ENCODE measurements around the gene DDX24.
"Not testable (repeated sequence)": the region's sequence is repeated elsewhere in the genome, so short reads cannot be mapped to it uniquely, and the experiment has no call there.

DDX24 gene

DNA sequence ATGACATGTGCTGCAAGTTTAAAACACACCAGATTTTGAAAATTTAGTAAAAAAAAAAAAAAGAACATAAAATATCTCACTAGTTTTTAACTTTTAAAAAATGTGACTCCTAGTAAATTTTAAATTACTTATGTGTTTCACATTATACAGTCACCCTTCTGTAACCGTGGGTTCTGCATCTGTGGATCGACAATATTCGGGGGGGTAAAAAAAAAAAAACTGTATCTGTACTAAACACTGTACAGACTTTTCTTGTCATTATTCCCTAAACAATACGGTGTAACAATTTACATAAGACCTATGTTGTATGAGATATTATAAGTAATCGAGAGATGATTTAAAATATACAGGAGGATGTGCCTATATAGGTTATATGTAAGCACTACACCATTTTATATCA, 3.2 kb downstream of the DDX24 start:
- H3K9me3 ChIP-seq (ENCODE audit: control insufficient read depth, insufficient read depth, low read length) = peaks cover 14% of the 10 kb centered on the region
- no peak for TF ChIP-seq EZH2phosphoT487 (IDR thresholded peaks at IDR 0.05; ENCODE audit: borderline replicate concordance, low read length)
- TF ChIP-seq, protein P1, sequence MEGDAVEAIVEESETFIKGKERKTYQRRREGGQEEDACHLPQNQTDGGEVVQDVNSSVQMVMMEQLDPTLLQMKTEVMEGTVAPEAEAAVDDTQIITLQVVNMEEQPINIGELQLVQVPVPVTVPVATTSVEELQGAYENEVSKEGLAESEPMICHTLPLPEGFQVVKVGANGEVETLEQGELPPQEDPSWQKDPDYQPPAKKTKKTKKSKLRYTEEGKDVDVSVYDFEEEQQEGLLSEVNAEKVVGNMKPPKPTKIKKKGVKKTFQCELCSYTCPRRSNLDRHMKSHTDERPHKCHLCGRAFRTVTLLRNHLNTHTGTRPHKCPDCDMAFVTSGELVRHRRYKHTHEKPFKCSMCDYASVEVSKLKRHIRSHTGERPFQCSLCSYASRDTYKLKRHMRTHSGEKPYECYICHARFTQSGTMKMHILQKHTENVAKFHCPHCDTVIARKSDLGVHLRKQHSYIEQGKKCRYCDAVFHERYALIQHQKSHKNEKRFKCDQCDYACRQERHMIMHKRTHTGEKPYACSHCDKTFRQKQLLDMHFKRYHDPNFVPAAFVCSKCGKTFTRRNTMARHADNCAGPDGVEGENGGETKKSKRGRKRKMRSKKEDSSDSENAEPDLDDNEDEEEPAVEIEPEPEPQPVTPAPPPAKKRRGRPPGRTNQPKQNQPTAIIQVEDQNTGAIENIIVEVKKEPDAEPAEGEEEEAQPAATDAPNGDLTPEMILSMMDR (IDR thresholded peaks at IDR 0.05; ENCODE audit: low read depth, low read length, poor library complexity, severe bottlenecking) = no peak
- peaks cover 47% of the 10 kb centered on the region for H3K4me1 ChIP-seq (ENCODE audit: control insufficient read depth, low read length)
- peak overlapping the region; percentile 87 for H3K4me2 ChIP-seq (ENCODE audit: low read length)
- 0 out of 2 replicates have a peak, but pooled peaks cover 8% of the 10 kb centered on the region for H3F3A ChIP-seq (ENCODE audit: control insufficient read depth, insufficient read depth)
- H3K27ac ChIP-seq (ENCODE audit: low read depth, low read length) = no peak overlapping the region
- H3K36me3 ChIP-seq (ENCODE audit: control insufficient read depth, low read length) = peaks cover 62% of the 10 kb centered on the region
- H4K20me1 ChIP-seq (ENCODE audit: control insufficient read depth, insufficient read depth, low read depth, low read length) = peaks cover 9% of the 10 kb centered on the region; the same call in 1 of the 2 replicates
- no peaks in the 10 kb centered on the region for H3K27me3 ChIP-seq (ENCODE audit: control insufficient read depth, low read length)
- H3K4me3 ChIP-seq (ENCODE audit: low read length) = peak overlapping the region; percentile 97
- H3K9me2 ChIP-seq (replicated peaks; ENCODE audit: control insufficient read depth, low read length) = no peaks in the 10 kb centered on the region
- H3K79me2 ChIP-seq (ENCODE audit: control insufficient read depth, low read length) = peaks cover 99% of the 10 kb centered on the region

DNA sequence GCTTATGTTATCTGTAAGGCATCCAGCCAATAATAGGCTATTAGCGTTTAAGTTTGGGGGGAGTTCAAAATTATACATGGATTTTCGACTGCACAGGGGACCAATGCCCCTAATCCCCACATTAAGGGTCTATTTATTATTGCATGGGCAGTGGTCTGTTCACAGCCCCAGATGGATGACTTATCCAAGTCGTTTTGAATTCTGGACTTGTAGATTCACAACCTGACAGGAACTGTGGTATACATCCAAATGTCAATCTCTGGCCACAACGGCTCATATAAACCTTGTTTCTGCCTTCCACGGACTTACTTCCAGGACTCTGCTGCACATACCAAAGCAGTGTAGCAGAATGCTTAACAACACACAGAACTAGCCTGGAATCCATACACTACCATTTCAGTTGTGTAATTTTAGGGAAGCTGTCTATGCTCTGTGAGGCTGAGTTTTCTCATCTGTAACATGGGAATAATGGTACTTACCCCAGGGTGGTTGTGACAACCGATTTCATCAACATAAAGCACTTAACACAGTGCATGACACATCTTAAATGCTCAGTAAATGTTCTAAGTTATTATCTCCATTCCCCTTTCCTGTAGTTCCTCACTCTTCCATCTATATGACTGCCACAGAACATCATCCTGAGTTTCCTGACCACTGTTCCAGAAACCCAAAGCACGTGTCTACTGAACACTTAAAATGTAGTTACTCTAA, 3.7 kb downstream of the DDX24 start:
- Histone ChIP-seq H3K4me1 (ENCODE audit: control insufficient read depth, low read length) (peaks cover 43% of the 10 kb centered on the region), H3K9me2 (replicated peaks; ENCODE audit: control insufficient read depth, low read length) (no peaks in the 10 kb centered on the region), H3F3A (ENCODE audit: control insufficient read depth, insufficient read depth) (0 out of 2 replicates have a peak, but pooled peaks cover 8% of the 10 kb centered on the region), H3K4me3 (ENCODE audit: low read length) (peak overlapping the region; percentile 42), H3K4me2 (ENCODE audit: low read length) (peak overlapping the region; percentile 87), H3K27ac (ENCODE audit: low read depth, low read length) (no peak overlapping the region), H3K79me2 (ENCODE audit: control insufficient read depth, low read length) (peaks cover 100% of the 10 kb centered on the region), H3K27me3 (ENCODE audit: control insufficient read depth, low read length) (no peaks in the 10 kb centered on the region), H3K9me3 (ENCODE audit: control insufficient read depth, insufficient read depth, low read length) (peaks cover 18% of the 10 kb centered on the region), H3K36me3 (ENCODE audit: control insufficient read depth, low read length) (peaks cover 65% of the 10 kb centered on the region), H4K20me1 (ENCODE audit: control insufficient read depth, insufficient read depth, low read depth, low read length) (peaks cover 9% of the 10 kb centered on the region; the same call in 1 of the 2 replicates)
- TF ChIP-seq EZH2phosphoT487 (IDR thresholded peaks at IDR 0.05; ENCODE audit: borderline replicate concordance, low read length) = no peak
- TF ChIP-seq, protein P1 (IDR thresholded peaks at IDR 0.05; ENCODE audit: low read depth, low read length, poor library complexity, severe bottlenecking) = no peak

DNA sequence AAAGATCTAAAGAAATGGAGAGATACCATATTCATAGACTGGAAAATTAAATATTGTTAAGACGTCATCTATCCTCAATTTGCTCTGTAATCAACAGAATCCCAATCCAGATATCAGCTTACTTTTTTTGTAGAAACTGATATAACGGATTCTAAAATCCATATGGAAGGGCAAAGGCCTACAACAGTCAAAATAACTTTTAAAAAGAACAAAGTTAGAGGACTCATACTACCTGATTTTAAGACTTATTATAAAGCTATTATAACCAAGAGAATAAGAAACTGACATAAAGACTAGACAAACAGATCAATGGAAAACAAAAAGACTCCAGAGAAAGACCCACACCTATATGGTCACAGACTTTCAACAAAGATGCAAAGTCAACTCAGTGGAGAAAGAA, 6.0 kb downstream of the DDX24 start:
- Histone ChIP-seq H3K36me3 (ENCODE audit: control insufficient read depth, low read length) (peaks cover 65% of the 10 kb centered on the region), H3K4me2 (ENCODE audit: low read length) (peak overlapping the region; percentile 22; the same call in 1 of the 2 replicates)

DNA sequence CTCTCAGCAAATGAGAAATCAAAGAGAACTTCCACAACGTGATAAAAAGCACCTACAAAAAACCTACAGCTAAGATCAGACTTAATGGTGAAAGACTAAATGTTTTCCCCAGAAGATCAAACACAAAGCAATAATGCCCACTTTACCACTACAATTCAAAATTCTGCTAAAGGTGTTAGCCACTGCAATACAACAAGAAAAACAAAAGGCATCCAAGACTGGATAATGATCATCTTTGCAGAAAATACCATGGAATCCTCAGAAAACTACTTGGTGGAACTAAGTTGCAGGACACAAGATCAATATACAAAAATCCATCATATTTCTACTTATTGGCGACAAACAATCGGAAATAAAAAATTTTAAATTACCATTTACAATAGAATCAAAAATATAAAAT, 6.5 kb downstream of the DDX24 start:
- Histone ChIP-seq H4K20me1 (ENCODE audit: control insufficient read depth, insufficient read depth, low read depth, low read length) (peaks cover 5% of the 10 kb centered on the region), H3K27me3 (ENCODE audit: control insufficient read depth, low read length) (no peaks in the 10 kb centered on the region), H3K4me2 (ENCODE audit: low read length) (no peak overlapping the region), H3K79me2 (ENCODE audit: control insufficient read depth, low read length) (peaks cover 100% of the 10 kb centered on the region), H3F3A (ENCODE audit: control insufficient read depth, insufficient read depth) (0 out of 2 replicates have a peak, but pooled peaks cover 8% of the 10 kb centered on the region), H3K27ac (ENCODE audit: low read depth, low read length) (no peak overlapping the region), H3K9me2 (replicated peaks; ENCODE audit: control insufficient read depth, low read length) (no peaks in the 10 kb centered on the region), H3K9me3 (ENCODE audit: control insufficient read depth, insufficient read depth, low read length) (peaks cover 26% of the 10 kb centered on the region), H3K4me3 (ENCODE audit: low read length) (no peak overlapping the region), H3K36me3 (ENCODE audit: control insufficient read depth, low read length) (peaks cover 68% of the 10 kb centered on the region), H3K4me1 (ENCODE audit: control insufficient read depth, low read length) (peaks cover 29% of the 10 kb centered on the region)
- no peak for TF ChIP-seq EZH2phosphoT487 (IDR thresholded peaks at IDR 0.05; ENCODE audit: borderline replicate concordance, low read length)
- TF ChIP-seq, protein P1 (IDR thresholded peaks at IDR 0.05; ENCODE audit: low read depth, low read length, poor library complexity, severe bottlenecking) = no peak

More for the DNA sequence above, 6.0 kb downstream of the DDX24 start:
- peaks cover 100% of the 10 kb centered on the region for H3K79me2 ChIP-seq (ENCODE audit: control insufficient read depth, low read length)
- peaks cover 22% of the 10 kb centered on the region for H3K9me3 ChIP-seq (ENCODE audit: control insufficient read depth, insufficient read depth, low read length)
- H3K27ac ChIP-seq (ENCODE audit: low read depth, low read length) = no peak overlapping the region
- peaks cover 34% of the 10 kb centered on the region for H3K4me1 ChIP-seq (ENCODE audit: control insufficient read depth, low read length)
- no peaks in the 10 kb centered on the region for H3K9me2 ChIP-seq (replicated peaks; ENCODE audit: control insufficient read depth, low read length)
- no peak for TF ChIP-seq EZH2phosphoT487 (IDR thresholded peaks at IDR 0.05; ENCODE audit: borderline replicate concordance, low read length)
- H3F3A ChIP-seq (ENCODE audit: control insufficient read depth, insufficient read depth) = 0 out of 2 replicates have a peak, but pooled peaks cover 8% of the 10 kb centered on the region
- H4K20me1 ChIP-seq (ENCODE audit: control insufficient read depth, insufficient read depth, low read depth, low read length) = peaks cover 6% of the 10 kb centered on the region; the same call in 1 of the 2 replicates
- 0 out of 2 replicates have a peak overlapping the region, but pooled peaks have one; percentile 9 for H3K4me3 ChIP-seq (ENCODE audit: low read length)
- no peaks in the 10 kb centered on the region for H3K27me3 ChIP-seq (ENCODE audit: control insufficient read depth, low read length)

DNA sequence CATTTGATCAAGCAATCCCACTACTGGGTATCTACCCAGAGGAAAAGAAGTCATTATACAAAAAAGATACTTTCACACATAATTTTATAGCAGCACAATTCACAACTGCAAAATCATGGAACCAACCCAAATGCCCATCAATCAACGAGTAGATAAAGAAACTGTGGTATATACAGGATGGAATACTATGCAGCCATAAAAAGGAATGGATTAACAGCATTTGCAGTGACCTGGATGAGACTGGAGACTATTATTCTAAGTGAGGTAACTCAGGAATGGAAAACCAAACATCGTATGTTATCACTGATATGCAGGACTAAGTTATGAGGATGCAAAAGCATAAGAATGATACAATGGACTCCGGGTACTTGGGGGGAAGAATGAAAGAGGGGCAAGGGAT, 8.9 kb downstream of the DDX24 start:
- not testable (repeated sequence) for H3K27ac ChIP-seq (ENCODE audit: low read depth, low read length)

More for the DNA sequence above, 8.9 kb downstream of the DDX24 start:
- H3K4me2 ChIP-seq (ENCODE audit: low read length); H3K27me3 ChIP-seq (ENCODE audit: control insufficient read depth, low read length); H4K20me1 ChIP-seq (ENCODE audit: control insufficient read depth, insufficient read depth, low read depth, low read length); H3F3A ChIP-seq (ENCODE audit: control insufficient read depth, insufficient read depth); H3K4me1 ChIP-seq (ENCODE audit: control insufficient read depth, low read length); H3K4me3 ChIP-seq (ENCODE audit: low read length); H3K9me2 ChIP-seq (replicated peaks; ENCODE audit: control insufficient read depth, low read length): not testable (repeated sequence)
- Histone ChIP-seq H3K36me3 (ENCODE audit: control insufficient read depth, low read length) (peaks cover 46% of the 10 kb centered on the region), H3K9me3 (ENCODE audit: control insufficient read depth, insufficient read depth, low read length) (peaks cover 29% of the 10 kb centered on the region), H3K79me2 (ENCODE audit: control insufficient read depth, low read length) (peaks cover 100% of the 10 kb centered on the region)

Measured in DOHH2 (cell line).